DND-41 (cell line): ENCODE measurements around the gene LY86.

Experiments
- ATAC-seq: fragments of 200-7000 bp; cut with Tn5 transposase; 3 replicates; pipeline ENCODE4 v1.9.1; 2021; ENCODE audit warnings: low read depth; ENCODE audit not compliant: insufficient read depth
- DNase-seq: peaks from one replicate; pipeline ENCODE4 v3.0.0-alpha.2; 2020
- H2AFZ ChIP-seq: 2 replicates; pipeline ENCODE4 v1.6.0; 2012; ENCODE audit warnings: low read depth, low read length
- H3K27ac ChIP-seq: 2 replicates; pipeline ENCODE4 v1.5.1; 2012; ENCODE audit warnings: low read length, inconsistent platforms
- H3K27me3 ChIP-seq: fragments of 200-600 bp; sonication (generic); 2 replicates; pipeline ENCODE4 v1.6.0; 2012; ENCODE audit warnings: low read length, mild to moderate bottlenecking, inconsistent platforms; ENCODE audit not compliant: insufficient read depth, poor library complexity
- H3K36me3 ChIP-seq: 2 replicates; pipeline ENCODE4 v1.5.1; 2012; ENCODE audit warnings: low read length, inconsistent platforms; ENCODE audit not compliant: insufficient read depth
- H3K4me1 ChIP-seq: 2 replicates; pipeline ENCODE4 v1.5.1; 2012; ENCODE audit warnings: mild to moderate bottlenecking, low read length; ENCODE audit not compliant: insufficient read depth
- H3K4me2 ChIP-seq: 2 replicates; pipeline ENCODE4 v1.6.0; 2012; ENCODE audit warnings: mild to moderate bottlenecking, moderate library complexity, low read length, inconsistent platforms; ENCODE audit not compliant: insufficient read depth
- H3K4me3 ChIP-seq, 2 experiments: fragments of 200-600 bp in 1 of 2; shearing (Covaris generic) in 1 of 2; 2 replicates each; pipeline ENCODE4 v1.5.1; 2012 to 2016; ENCODE audit warnings: inconsistent platforms in 2 of 2, low read length in 2 of 2, mild to moderate bottlenecking in 2 of 2, low read depth in 1 of 2, moderate library complexity in 1 of 2
- H3K79me2 ChIP-seq: 2 replicates; pipeline ENCODE4 v1.6.0; 2012; ENCODE audit warnings: low read length, inconsistent platforms; ENCODE audit not compliant: insufficient read depth
- H3K9ac ChIP-seq: 2 replicates; pipeline ENCODE4 v1.6.0; 2012; ENCODE audit warnings: low read depth, mild to moderate bottlenecking, inconsistent platforms, low read length, moderate library complexity
- H3K9me3 ChIP-seq: 2 replicates; pipeline ENCODE4 v1.5.1; 2012; ENCODE audit warnings: low read length, moderate library complexity, mild to moderate bottlenecking, inconsistent platforms; ENCODE audit not compliant: insufficient read depth, severe bottlenecking
- H4K20me1 ChIP-seq: 2 replicates; pipeline ENCODE4 v1.6.0; 2012; ENCODE audit warnings: low read length; ENCODE audit not compliant: insufficient read depth
- CTCF ChIP-seq: IDR thresholded peaks from 2 replicates; pipeline ENCODE4 v1.5.1; 2012; ENCODE audit warnings: borderline replicate concordance, low read length, moderate library complexity, mild to moderate bottlenecking; ENCODE audit not compliant: poor library complexity, severe bottlenecking; ENCODE audit errors: extremely low read depth
- EZH2 ChIP-seq: IDR thresholded peaks from 3 replicates; pipeline ENCODE4 v1.6.1; 2012; ENCODE audit warnings: borderline replicate concordance, low read depth, mild to moderate bottlenecking, moderate library complexity, low read length, inconsistent platforms; ENCODE audit not compliant: severe bottlenecking

Gene LY86

GRCh38 chr6:6689400-6690143 lies 101.1 kb downstream of the LY86 start:
- Histone ChIP-seq H3K79me2 (no peaks in the 10 kb centered on the region), H3K4me1 (no peaks in the 10 kb centered on the region; the same call in 1 of the 2 replicates), H3K4me3 (no peak overlapping the region), H3K4me2 (no peak overlapping the region), H3K27me3 (no peaks in the 10 kb centered on the region), H3K36me3 (peaks cover 17% of the 10 kb centered on the region), H2AFZ (no peak overlapping the region), H3K27ac (no peak overlapping the region), H4K20me1 (no peaks in the 10 kb centered on the region), H3K9me3 (peaks cover 10% of the 10 kb centered on the region), H3K9ac (no peak overlapping the region)
- DNase-seq (no peak), ATAC-seq (no peak)
- no peak for TF ChIP-seq CTCF
- no peak for TF ChIP-seq EZH2

DNA sequence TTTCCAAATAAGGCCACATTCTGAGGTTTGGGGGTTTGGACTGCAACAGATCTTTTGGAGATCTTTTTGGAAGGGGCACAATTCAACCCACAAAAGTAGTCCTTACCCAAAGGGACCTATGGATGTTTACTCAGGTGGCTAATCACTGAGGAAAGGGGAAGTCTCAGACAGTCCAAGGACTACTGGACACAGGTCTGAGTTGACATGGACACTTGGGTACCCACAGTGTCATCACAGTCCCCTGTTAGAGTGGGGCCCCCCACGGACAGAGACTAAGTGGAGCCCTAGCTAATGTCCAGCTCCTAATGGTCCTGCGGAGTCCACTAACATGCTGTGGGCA lies 101.6 kb downstream of the LY86 start:
- no peak overlapping the region for H3K4me2 ChIP-seq
- no peak overlapping the region for H3K4me3 ChIP-seq
- ATAC-seq = no peak
- no peak overlapping the region for H2AFZ ChIP-seq
- no peak overlapping the region for H3K27ac ChIP-seq
- no peaks in the 10 kb centered on the region for H3K27me3 ChIP-seq
- no peak overlapping the region for H3K9ac ChIP-seq
- H4K20me1 ChIP-seq = no peaks in the 10 kb centered on the region
- peaks cover 10% of the 10 kb centered on the region for H3K9me3 ChIP-seq
- no peaks in the 10 kb centered on the region; the same call in 1 of the 2 replicates for H3K4me1 ChIP-seq
- H3K36me3 ChIP-seq = peaks cover 17% of the 10 kb centered on the region
- TF ChIP-seq EZH2 (no peak), CTCF (no peak)
- no peaks in the 10 kb centered on the region for H3K79me2 ChIP-seq
- no peak for DNase-seq

DNA sequence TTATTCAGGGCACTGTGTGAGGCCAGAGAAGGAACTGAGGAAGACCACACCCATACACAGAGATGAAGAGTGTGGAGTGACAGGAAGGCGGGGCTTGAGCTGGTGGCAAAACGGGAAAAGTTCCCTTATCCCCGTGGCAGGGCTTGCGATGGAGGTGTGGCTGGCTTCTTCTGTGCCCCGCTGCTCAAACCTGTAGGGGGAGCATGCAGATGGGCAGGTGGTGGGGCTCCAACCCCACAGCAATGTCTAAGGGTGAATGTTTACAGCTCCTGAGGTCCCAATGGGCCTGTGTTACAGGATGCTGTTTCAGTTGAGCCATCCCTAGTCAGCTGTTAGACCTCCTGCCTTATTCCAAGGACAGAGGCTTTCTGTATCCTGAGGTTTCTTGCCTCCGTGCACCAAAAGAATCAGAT lies 105.9 kb downstream of the LY86 start:
- Histone ChIP-seq H3K79me2 (peaks cover 29% of the 10 kb centered on the region), H3K27me3 (no peaks in the 10 kb centered on the region), H3K9me3 (peaks cover 10% of the 10 kb centered on the region), H3K4me1 (peaks cover 29% of the 10 kb centered on the region), H3K36me3 (peaks cover 42% of the 10 kb centered on the region), H3K9ac (no peak overlapping the region), H3K4me3 (no peak overlapping the region), H3K4me2 (no peak overlapping the region), H4K20me1 (no peaks in the 10 kb centered on the region), H3K27ac (no peak overlapping the region), H2AFZ (no peak overlapping the region)
- TF ChIP-seq CTCF (peak; percentile 34), EZH2 (no peak)
- ATAC-seq (no peak; the same call in 2 of the 3 replicates), DNase-seq (no peak)
